GM19193 (cell line): ENCODE measurements around the gene MIOX.

Experiments
- POLR2A ChIP-seq: IDR thresholded peaks from 4 replicates; pipeline ENCODE4 v1.6.1; 2011; ENCODE audit not compliant: insufficient read depth, insufficient read length; ENCODE audit errors: extremely low read depth

The MIOX gene

GRCh38 chr22:50446708-50447575 is 39.7 kb upstream of the MIOX start:
- TF ChIP-seq POLR2A: no peak

GRCh38 chr22:50447576-50448551 is 38.8 kb upstream of the MIOX start:
- TF ChIP-seq POLR2A: no peak

GRCh38 chr22:50452649-50453048 is 34.0 kb upstream of the MIOX start:
- TF ChIP-seq POLR2A: no peak

GRCh38 chr22:50454556-50455075 is 32.0 kb upstream of the MIOX start:
- TF ChIP-seq POLR2A: no peak

- no peak for TF ChIP-seq POLR2A
Measured at GRCh38 chr22:50455201-50455600, 31.5 kb upstream of the MIOX start.

- no peak for TF ChIP-seq POLR2A
Measured at GRCh38 chr22:50456026-50456425, 30.6 kb upstream of the MIOX start.

GRCh38 chr22:50456466-50457234 is 30.0 kb upstream of the MIOX start:
- no peak for TF ChIP-seq POLR2A

GRCh38 chr22:50459016-50459415 is 27.6 kb upstream of the MIOX start:
- TF ChIP-seq POLR2A: no peak

- no peak for TF ChIP-seq POLR2A
Measured at GRCh38 chr22:50459496-50460140, 27.0 kb upstream of the MIOX start.

- TF ChIP-seq POLR2A: no peak
Measured at GRCh38 chr22:50460938-50461337, 25.7 kb upstream of the MIOX start.

- no peak for TF ChIP-seq POLR2A
Measured at GRCh38 chr22:50461536-50461935, 25.1 kb upstream of the MIOX start.

- no peak for TF ChIP-seq POLR2A
Measured at GRCh38 chr22:50461979-50462540, 24.6 kb upstream of the MIOX start.

GRCh38 chr22:50463188-50463900 is 23.3 kb upstream of the MIOX start:
- no peak for TF ChIP-seq POLR2A
